Immature natural killer cell (primary cell): Measurements from ENCODE around the gene SMIM10. TPM values are rescaled to one million over a fixed set of nuclear protein-coding genes. Genes with fewer than 3 reads are reported as not detected.
"Not testable (repeated sequence)": the region's sequence is repeated elsewhere in the genome, so short reads cannot be mapped to it uniquely, and the experiment has no call there.

Source experiments
- DNase-seq, 3 donors: peaks; one replicate each; pipeline ENCODE4 v3.0.0; 2022; ENCODE audit warnings: mixed read lengths in 1 of 3
- H3K27ac Mint-ChIP-seq, 6 donors: one replicate each; pipeline ENCODE4 v1.8.0; 2020; ENCODE audit warnings: mixed read lengths in 6 of 6, mild to moderate bottlenecking in 5 of 6, inconsistent platforms in 4 of 6, moderate library complexity in 3 of 6
- H3K27me3 Mint-ChIP-seq, 3 donors: one replicate each; pipeline ENCODE4 v1.8.0; 2020 to 2021; ENCODE audit warnings: low read depth in 3 of 3, mild to moderate bottlenecking in 3 of 3, mixed read lengths in 3 of 3, moderate library complexity in 3 of 3, inconsistent platforms in 1 of 3
- H3K36me3 Mint-ChIP-seq, 3 donors: one replicate each; pipeline ENCODE4 v1.8.0; 2020; ENCODE audit warnings: mixed read lengths in 3 of 3, inconsistent platforms in 2 of 3, mild to moderate bottlenecking in 2 of 3
- H3K4me1 Mint-ChIP-seq, 2 donors: one replicate each; pipeline ENCODE4 v1.8.0; 2020; ENCODE audit warnings: inconsistent platforms in 2 of 2, mild to moderate bottlenecking in 2 of 2, mixed read lengths in 2 of 2, moderate library complexity in 1 of 2
- H3K4me3 Mint-ChIP-seq, 5 donors: one replicate each; pipeline ENCODE4 v1.8.0; 2020; ENCODE audit warnings: mild to moderate bottlenecking in 5 of 5, mixed read lengths in 5 of 5, inconsistent platforms in 3 of 5, moderate library complexity in 3 of 5
- H3K9me3 Mint-ChIP-seq, 6 donors: one replicate each; pipeline ENCODE4 v1.8.0; 2020; ENCODE audit warnings: mild to moderate bottlenecking in 6 of 6, mixed read lengths in 6 of 6, inconsistent platforms in 4 of 6, moderate library complexity in 3 of 6
- polyA plus RNA-seq, 3 donors: library from polyadenylated mRNA; unstranded; fragments of 300-500 nt; fragmentation: Illumina TruSeq; gene quantifications; one replicate each; pipeline ENCODE4 v1.2.3, GENCODE V29; 2021

Gene SMIM10
- polyA plus RNA-seq, 3 donors from 2014 or later, result 0.47 to 0.71 TPM; not detected in 1

GRCh38 chrX:135030207-135030963 is 39.6 kb downstream of the SMIM10 start:
- Mint-ChIP-seq H3K27me3 (peaks cover 2 to 11% (median 8%) of the 10 kb centered on the region in 3 donors), H3K4me3 (peak overlapping the region in 1 of 5 donors; percentile 18), H3K4me1 (peaks cover 12 to 17% of the 10 kb centered on the region in 2 donors)
- H3K9me3 Mint-ChIP-seq, H3K27ac Mint-ChIP-seq, H3K36me3 Mint-ChIP-seq, DNase-seq: not testable (repeated sequence)

- H3K9me3 Mint-ChIP-seq, H3K4me3 Mint-ChIP-seq, DNase-seq, H3K27ac Mint-ChIP-seq, H3K4me1 Mint-ChIP-seq, H3K27me3 Mint-ChIP-seq: not testable (repeated sequence)
- H3K36me3 Mint-ChIP-seq, result peaks cover 0 to 11% (median 0%) of the 10 kb centered on the region in 3 donors
These were observed 50.6 kb downstream of the SMIM10 start for GRCh38 chrX:135041149-135042123.

Other genes with a start within 250 kb of the SMIM10 start
- gene PABIR2, start 193.8 kb upstream of the SMIM10 start, polyA plus RNA-seq, result 1 to 10 TPM; 4.4 to 6.7 (median 5.0) TPM
- 10 to 100 TPM; 12.8 to 18.0 (median 15.7) TPM for gene MOSPD1, start 75.7 kb upstream of the SMIM10 start, polyA plus RNA-seq
- gene RTL8B, start 31.6 kb downstream of the SMIM10 start, polyA plus RNA-seq, result not detected
- gene RTL8C, start 41.4 kb downstream of the SMIM10 start, polyA plus RNA-seq, result 10 to 100 TPM; 18.4 to 35.9 (median 32.0) TPM
- 10 to 100 TPM; 12.8 to 26.8 (median 22.3) TPM for gene RTL8A, start 61.1 kb downstream of the SMIM10 start, polyA plus RNA-seq
- gene SMIM10L2B, start 107.7 kb downstream of the SMIM10 start, polyA plus RNA-seq, result not detected
- gene ETDB, start 129.5 kb downstream of the SMIM10 start, polyA plus RNA-seq, result not detected
- not detected for gene CT55, start 180.4 kb downstream of the SMIM10 start, polyA plus RNA-seq